Gastrocnemius medialis (tissue), 4 donors: Measurements from ENCODE around the gene CNTRL. TPM values are rescaled to one million over a fixed set of nuclear protein-coding genes. Genes with fewer than 3 reads are reported as not detected.

ENCODE experiments used
- ATAC-seq, 2 donors: fragments of 150-250 bp; one replicate each; pipeline ENCODE4 v1.9.1; 2016
- DNase-seq, 2 donors: peaks; one replicate each; pipeline ENCODE4 v3.0.0-alpha.2; 2019
- H3K27ac ChIP-seq, 4 donors: fragments of 200-600 bp; sonication (generic); 1 replicate in 1 of 4; 2 replicates in 3 of 4; pipeline ENCODE4 v1.5.1; 2016 to 2018; ENCODE audit warnings: mild to moderate bottlenecking in 2 of 4, moderate library complexity in 1 of 4
- H3K27me3 ChIP-seq, 3 donors: fragments of 200-600 bp; sonication (generic) in 2 of 3; 1 replicate in 1 of 3; 2 replicates in 2 of 3; pipeline versions ENCODE4 v1.5.1 to v1.6.0; 2016 to 2019; ENCODE audit warnings: mild to moderate bottlenecking in 1 of 3, moderate library complexity in 1 of 3
- H3K36me3 ChIP-seq, 2 donors: fragments of 200-600 bp; sonication (generic) in 1 of 2; one replicate each; pipeline ENCODE4 v1.5.1; 2017 to 2018
- H3K4me1 ChIP-seq, 2 donors: fragments of 200-600 bp; sonication (generic) in 1 of 2; one replicate each; pipeline ENCODE4 v1.5.1; 2016 to 2017; ENCODE audit warnings: mild to moderate bottlenecking in 2 of 2
- H3K4me3 ChIP-seq, 4 donors: fragments of 200-600 bp; sonication (generic) in 3 of 4; 1 replicate in 1 of 4; 2 replicates in 3 of 4; pipeline ENCODE4 v1.5.1; 2016 to 2019; ENCODE audit warnings: mild to moderate bottlenecking in 2 of 4
- H3K9me3 ChIP-seq, 3 donors: fragments of 200-600 bp; sonication (generic) in 2 of 3; 1 replicate in 1 of 3; 2 replicates in 2 of 3; pipeline ENCODE4 v1.5.1; 2016 to 2019
- POLR2A ChIP-seq, 2 donors: fragments of 450-650 bp; IDR thresholded peaks; one replicate each; pipeline ENCODE4 v1.6.1; 2017; ENCODE audit warnings: antibody characterized with exemption in 2 of 2, mild to moderate bottlenecking in 2 of 2, moderate library complexity in 2 of 2
- in situ Hi-C, 4 donors: fragments of 200-750 bp; cut with MboI; loops; one replicate each; pipeline versions ENCODE4 v1.15.0 to v1.8.0; 2017; ENCODE audit warnings: low sequenced_read_pairs in 4 of 4
- intact Hi-C: fragments of 100-400 bp; cut with DNase I; formaldehyde crosslinking; loops from one replicate; pipeline ENCODE4 v1.15.1; 2023; ENCODE audit warnings: low total_unique reads
- total RNA-seq, 4 donors: library from RNA; depleted of rRNA; stranded (reverse); fragments of >200 nt; gene quantifications; one replicate each; pipeline versions ENCODE4 v1.1.0 to v1.2.3, GENCODE V29; 2016
- TF ChIP-seq, protein P1 (sequence below), 5 experiments: fragments of 450-650 bp in 3 of 5; fragments of 200-600 bp in 2 of 5; sonication (generic) in 2 of 5; IDR thresholded peaks in 4 of 5; conservative IDR thresholded peaks in 1 of 5; 1 replicate in 4 of 5; 2 replicates in 1 of 5; pipeline ENCODE4 v1.5.1; 2016 to 2019; ENCODE audit warnings: antibody characterized with exemption in 5 of 5, mild to moderate bottlenecking in 3 of 5, moderate library complexity in 3 of 5

CNTRL gene
- total RNA-seq, 4 donors from 2014 or later: 1.0 to 3.2 (median 1.6) TPM

DNA sequence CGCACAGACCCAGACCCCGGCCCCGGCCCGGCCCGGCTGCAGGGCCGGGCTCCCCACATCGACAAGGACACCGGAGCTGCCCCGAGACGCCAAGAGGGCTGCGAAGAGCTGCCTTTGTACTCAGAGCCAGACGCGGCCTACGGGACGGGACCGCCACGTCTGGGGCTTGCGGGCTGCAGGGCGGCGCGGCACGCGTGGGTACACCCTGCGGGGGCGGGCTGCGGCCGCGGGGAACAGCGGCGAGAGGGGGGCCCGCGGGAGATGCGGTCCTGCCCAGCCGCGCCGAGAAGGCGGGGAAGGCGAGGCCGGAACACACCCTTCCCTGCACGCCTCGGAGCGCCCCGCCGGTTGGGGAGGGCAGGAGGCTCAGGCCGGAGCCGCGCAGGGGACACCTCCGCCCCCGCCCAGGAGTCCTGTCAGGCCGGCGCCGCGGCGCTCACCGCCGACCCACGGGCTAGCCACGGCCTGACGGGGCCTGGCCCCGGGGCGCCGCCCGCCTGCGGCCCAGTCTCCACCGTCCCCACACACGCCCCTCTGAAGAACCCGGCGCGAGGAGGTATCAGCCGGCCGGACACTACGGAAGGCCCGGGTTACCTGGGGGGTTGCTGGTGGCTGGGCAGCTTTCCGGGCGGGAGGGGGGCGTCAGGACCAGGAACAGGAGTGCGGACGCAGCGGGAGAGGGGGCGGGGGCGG is 126.4 kb downstream of the CNTRL start:
- in situ Hi-C loops (loop anchor here in 1 of 4 donors (25.0 kb wide), 1 partner anchor 111 kb away; no protein-coding TSS in a partner anchor), intact Hi-C loops (loop anchor here (5.0 kb wide), 2 partner anchors 66 to 79 kb away; partner anchors contain the start of gene GSN)
- H3K9me3 ChIP-seq: no peaks in the 10 kb centered on the region
- peak overlapping the region; percentile 93 to 98 (median 95) for H3K27ac ChIP-seq
- H3K36me3 ChIP-seq: no peaks in the 10 kb centered on the region
- H3K4me3 ChIP-seq: peak overlapping the region; percentile 67 to 96 (median 90)
- peaks cover 44 to 48% of the 10 kb centered on the region in 2 donors for H3K4me1 ChIP-seq
- DNase-seq (peak; percentile 6 to 28), ATAC-seq (peak; percentile 61 to 66)
- TF ChIP-seq POLR2A (IDR thresholded peaks at IDR 0.05): no peak
- TF ChIP-seq, protein P1, sequence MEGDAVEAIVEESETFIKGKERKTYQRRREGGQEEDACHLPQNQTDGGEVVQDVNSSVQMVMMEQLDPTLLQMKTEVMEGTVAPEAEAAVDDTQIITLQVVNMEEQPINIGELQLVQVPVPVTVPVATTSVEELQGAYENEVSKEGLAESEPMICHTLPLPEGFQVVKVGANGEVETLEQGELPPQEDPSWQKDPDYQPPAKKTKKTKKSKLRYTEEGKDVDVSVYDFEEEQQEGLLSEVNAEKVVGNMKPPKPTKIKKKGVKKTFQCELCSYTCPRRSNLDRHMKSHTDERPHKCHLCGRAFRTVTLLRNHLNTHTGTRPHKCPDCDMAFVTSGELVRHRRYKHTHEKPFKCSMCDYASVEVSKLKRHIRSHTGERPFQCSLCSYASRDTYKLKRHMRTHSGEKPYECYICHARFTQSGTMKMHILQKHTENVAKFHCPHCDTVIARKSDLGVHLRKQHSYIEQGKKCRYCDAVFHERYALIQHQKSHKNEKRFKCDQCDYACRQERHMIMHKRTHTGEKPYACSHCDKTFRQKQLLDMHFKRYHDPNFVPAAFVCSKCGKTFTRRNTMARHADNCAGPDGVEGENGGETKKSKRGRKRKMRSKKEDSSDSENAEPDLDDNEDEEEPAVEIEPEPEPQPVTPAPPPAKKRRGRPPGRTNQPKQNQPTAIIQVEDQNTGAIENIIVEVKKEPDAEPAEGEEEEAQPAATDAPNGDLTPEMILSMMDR (IDR thresholded peaks at IDR 0.05 in 4 of 5, conservative IDR thresholded peaks at IDR 0.05 in 1 of 5): no peak
- H3K27me3 ChIP-seq: no peaks in the 10 kb centered on the region

DNA sequence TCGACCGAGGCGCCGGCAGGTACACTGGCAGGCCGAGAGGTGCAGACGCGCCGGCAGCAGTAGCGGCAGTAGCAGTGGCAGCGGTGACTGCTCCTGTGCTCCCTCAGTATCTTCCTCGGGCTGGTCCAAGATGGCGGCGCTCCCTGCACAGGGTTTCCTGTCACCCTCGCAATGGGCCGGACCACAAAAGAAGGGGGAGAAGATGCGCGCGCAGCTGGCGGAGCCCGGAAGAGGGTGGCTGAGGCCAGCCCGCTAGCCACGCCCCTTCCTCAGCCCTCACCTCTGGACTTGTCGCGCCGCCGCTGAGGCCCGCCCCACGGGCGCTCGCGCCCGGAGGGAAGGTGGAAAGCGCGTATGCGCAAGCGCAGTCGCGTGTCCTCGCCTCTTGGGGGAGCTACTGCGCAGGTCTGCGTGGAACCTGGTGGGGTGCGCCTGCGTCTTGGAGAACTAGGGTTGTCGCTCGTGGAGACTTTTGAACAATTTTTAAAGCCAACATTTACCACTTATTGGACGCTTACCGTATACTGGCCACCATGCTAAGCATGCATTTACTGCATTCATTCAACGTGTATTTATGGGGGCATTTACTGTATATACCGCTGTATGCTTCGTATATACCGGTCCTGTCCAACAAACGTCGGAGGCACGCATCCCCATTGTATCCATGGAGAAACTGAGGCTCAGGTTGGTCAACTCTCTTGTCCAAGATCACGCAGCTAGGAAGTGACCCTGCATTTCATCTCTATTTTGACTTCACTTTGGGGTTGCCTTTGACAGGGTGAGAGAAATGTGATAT is 127.2 kb downstream of the CNTRL start, which contains the start of gene RAB14:
TSS of gene RAB14 (minus strand) at position 132 of the 796 bp plus-strand sequence. CDS start 8,457 bp downstream, outside the sequence.
- ATAC-seq: peak; percentile 95 to 97
- peak; percentile 74 to 78 for TF ChIP-seq POLR2A (IDR thresholded peaks at IDR 0.05)
- TF ChIP-seq, protein P1 (IDR thresholded peaks at IDR 0.05 in 4 of 5, conservative IDR thresholded peaks at IDR 0.05 in 1 of 5): peak; percentile 7 to 58 (median 52)
- H3K27ac ChIP-seq: peak within 1 kb of the TSS; percentile 93 to 98 (median 95)
- no peaks in the 10 kb centered on the region for H3K36me3 ChIP-seq
- H3K27me3 ChIP-seq: no peaks in the 10 kb centered on the region
- peak; percentile 99 to 100 for DNase-seq
- intact Hi-C loops: loop anchor here (5.0 kb wide), 2 partner anchors 65 to 80 kb away; partner anchors contain the start of gene GSN
- peak within 1 kb of the TSS; percentile 67 to 96 (median 90) for H3K4me3 ChIP-seq
- H3K4me1 ChIP-seq: peaks cover 37 to 41% of the 10 kb centered on the region in 2 donors
- in situ Hi-C loops: loop anchor here in 1 of 4 donors (25.0 kb wide), 1 partner anchor 110 kb away; no protein-coding TSS in a partner anchor
- H3K9me3 ChIP-seq: no peaks in the 10 kb centered on the region

DNA sequence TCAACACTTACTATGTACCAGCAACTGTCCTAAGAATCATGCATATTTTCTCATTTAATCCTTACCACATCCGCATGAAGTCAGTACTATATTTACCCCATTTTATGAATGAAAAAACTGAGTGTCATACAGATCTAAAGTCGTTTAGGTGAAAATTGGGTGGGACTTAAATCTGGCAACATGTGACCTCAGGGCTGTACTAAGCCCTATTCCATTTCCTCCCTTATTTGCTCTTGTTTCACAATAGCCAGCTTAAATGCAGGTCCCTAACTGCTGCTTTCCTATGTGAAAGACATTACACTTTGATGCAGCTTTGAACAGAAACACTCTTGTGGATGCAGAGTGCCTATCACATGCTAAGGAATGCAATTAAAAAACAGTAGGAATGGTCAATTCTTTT is 129.4 kb downstream of the CNTRL start:
- intact Hi-C loops: loop anchor here (5.0 kb wide), 2 partner anchors 63 to 82 kb away; partner anchors contain the start of gene GSN
- Histone ChIP-seq H3K27me3 (no peaks in the 10 kb centered on the region), H3K36me3 (no peaks in the 10 kb centered on the region), H3K9me3 (no peaks in the 10 kb centered on the region), H3K27ac (no peak overlapping the region), H3K4me1 (peaks cover 15 to 19% of the 10 kb centered on the region in 2 donors), H3K4me3 (no peak overlapping the region)
- no peak for ATAC-seq
- no peak for DNase-seq
- TF ChIP-seq, protein P1 (IDR thresholded peaks at IDR 0.05 in 4 of 5, conservative IDR thresholded peaks at IDR 0.05 in 1 of 5): no peak
- no peak for TF ChIP-seq POLR2A (IDR thresholded peaks at IDR 0.05)
- in situ Hi-C loops: loop anchor here in 1 of 4 donors (25.0 kb wide), 1 partner anchor 108 kb away; no protein-coding TSS in a partner anchor

DNA sequence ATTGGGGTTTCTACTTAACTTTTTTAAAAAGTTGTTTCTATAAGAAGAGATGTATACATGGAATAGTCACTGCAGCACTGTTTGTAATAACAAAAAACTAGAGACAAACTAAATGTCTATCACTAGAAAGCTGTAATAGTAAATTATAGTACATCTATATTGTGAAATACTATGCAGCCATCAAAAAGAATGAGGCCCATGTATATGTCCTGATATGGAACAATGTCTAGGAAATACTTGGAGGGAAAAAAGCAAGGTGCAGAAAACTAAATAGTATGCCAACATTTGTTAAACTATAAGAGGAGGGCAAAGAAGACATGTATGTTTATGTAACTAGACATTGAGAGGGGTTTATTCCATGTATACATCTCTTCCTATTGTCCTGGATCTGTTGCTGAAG is 129.9 kb downstream of the CNTRL start:
- no peaks in the 10 kb centered on the region for H3K27me3 ChIP-seq
- ATAC-seq (no peak), DNase-seq (no peak)
- H3K4me1 ChIP-seq: peaks cover 10 to 14% of the 10 kb centered on the region in 2 donors
- TF ChIP-seq POLR2A (IDR thresholded peaks at IDR 0.05): no peak
- TF ChIP-seq, protein P1 (IDR thresholded peaks at IDR 0.05 in 4 of 5, conservative IDR thresholded peaks at IDR 0.05 in 1 of 5): no peak
- in situ Hi-C loops (loop anchor here in 1 of 4 donors (25.0 kb wide), 1 partner anchor 108 kb away; no protein-coding TSS in a partner anchor), intact Hi-C loops (loop anchor here (5.0 kb wide), 2 partner anchors 63 to 82 kb away; partner anchors contain the start of gene GSN)
- no peaks in the 10 kb centered on the region for H3K9me3 ChIP-seq
- no peak overlapping the region for H3K27ac ChIP-seq
- H3K4me3 ChIP-seq: no peak overlapping the region
- no peaks in the 10 kb centered on the region for H3K36me3 ChIP-seq
